IPS-18a (cell line): ENCODE measurements around the gene LYPD4.
A peak's percentile ranks its signal among the peaks of the same experiment; 100 is the strongest.

Source experiments
- H3K27ac ChIP-seq: one replicate; pipeline ENCODE4 v1.5.1; 2013; ENCODE audit warnings: low read length
- H3K27me3 ChIP-seq: one replicate; pipeline ENCODE4 v1.6.1; 2013; ENCODE audit warnings: mild to moderate bottlenecking, low read length; ENCODE audit not compliant: control insufficient read depth, insufficient read depth
- H3K36me3 ChIP-seq: one replicate; pipeline ENCODE4 v1.6.1; 2013; ENCODE audit warnings: low read depth, low read length; ENCODE audit not compliant: control insufficient read depth
- H3K4me1 ChIP-seq: one replicate; pipeline ENCODE4 v1.6.1; 2013; ENCODE audit warnings: low read depth, low read length; ENCODE audit not compliant: control insufficient read depth
- H3K4me3 ChIP-seq: one replicate; pipeline ENCODE4 v1.5.1; 2013; ENCODE audit warnings: low read length
- H3K9ac ChIP-seq: one replicate; pipeline ENCODE4 v1.6.1; 2013; ENCODE audit warnings: mild to moderate bottlenecking, low read length, moderate library complexity
- H3K9me3 ChIP-seq: one replicate; pipeline ENCODE4 v1.6.1; 2013; ENCODE audit warnings: low read depth, low read length; ENCODE audit not compliant: control insufficient read depth

LYPD4 gene

GRCh38 chr19:41861116-41861768 is 16.8 kb upstream of the LYPD4 start:
- Histone ChIP-seq H3K4me3 (peak overlapping the region; percentile 95), H3K9ac (peak overlapping the region; percentile 94), H3K9me3 (no peaks in the 10 kb centered on the region), H3K27ac (peak overlapping the region; percentile 61), H3K36me3 (peaks cover 52% of the 10 kb centered on the region), H3K4me1 (peaks cover 18% of the 10 kb centered on the region), H3K27me3 (no peaks in the 10 kb centered on the region)

GRCh38 chr19:41860419-41861115 is 16.1 kb upstream of the LYPD4 start:
- Histone ChIP-seq H3K9ac (peak overlapping the region; percentile 94), H3K4me1 (peaks cover 18% of the 10 kb centered on the region), H3K27ac (peak overlapping the region; percentile 61), H3K27me3 (no peaks in the 10 kb centered on the region), H3K9me3 (no peaks in the 10 kb centered on the region), H3K4me3 (peak overlapping the region; percentile 95), H3K36me3 (peaks cover 48% of the 10 kb centered on the region)

GRCh38 chr19:41859618-41860418 is 15.3 kb upstream of the LYPD4 start, which contains the start of gene RPS19:
Gene RPS19, plus strand, starts transcription at chr19:41860255. Its CDS starts 520 bp downstream, at chr19:41860775.
- H3K4me3 ChIP-seq = peak within 1 kb of the TSS; percentile 95
- peak within 1 kb of the TSS; percentile 61 for H3K27ac ChIP-seq
- H3K27me3 ChIP-seq = no peaks in the 10 kb centered on the region
- peaks cover 18% of the 10 kb centered on the region for H3K4me1 ChIP-seq
- no peaks in the 10 kb centered on the region for H3K9me3 ChIP-seq
- H3K36me3 ChIP-seq = peaks cover 41% of the 10 kb centered on the region
- H3K9ac ChIP-seq = peak within 1 kb of the TSS; percentile 94

GRCh38 chr19:41859213-41859617 is 14.7 kb upstream of the LYPD4 start:
- peaks cover 35% of the 10 kb centered on the region for H3K36me3 ChIP-seq
- no peak overlapping the region for H3K27ac ChIP-seq
- peak overlapping the region; percentile 26 for H3K9ac ChIP-seq
- H3K4me1 ChIP-seq = peaks cover 18% of the 10 kb centered on the region
- no peaks in the 10 kb centered on the region for H3K9me3 ChIP-seq
- peak overlapping the region; percentile 31 for H3K4me3 ChIP-seq
- no peaks in the 10 kb centered on the region for H3K27me3 ChIP-seq

- Histone ChIP-seq H3K4me3 (no peak overlapping the region), H3K4me1 (no peaks in the 10 kb centered on the region), H3K9me3 (no peaks in the 10 kb centered on the region), H3K27ac (no peak overlapping the region), H3K36me3 (no peaks in the 10 kb centered on the region), H3K9ac (no peak overlapping the region), H3K27me3 (no peaks in the 10 kb centered on the region)
These were observed 9.3 kb upstream of the LYPD4 start for GRCh38 chr19:41853768-41854167.

GRCh38 chr19:41853344-41853743 is 8.9 kb upstream of the LYPD4 start:
- H3K36me3 ChIP-seq = no peaks in the 10 kb centered on the region
- H3K9me3 ChIP-seq = no peaks in the 10 kb centered on the region

GRCh38 chr19:41851456-41851855 is 7.0 kb upstream of the LYPD4 start:
- Histone ChIP-seq H3K9me3 (no peaks in the 10 kb centered on the region), H3K36me3 (no peaks in the 10 kb centered on the region), H3K27me3 (no peaks in the 10 kb centered on the region), H3K9ac (no peak overlapping the region), H3K27ac (no peak overlapping the region), H3K4me1 (no peaks in the 10 kb centered on the region), H3K4me3 (no peak overlapping the region)

More at GRCh38 chr19:41853344-41853743, 8.9 kb upstream of the LYPD4 start:
- Histone ChIP-seq H3K9ac (no peak overlapping the region), H3K4me3 (no peak overlapping the region), H3K27ac (no peak overlapping the region), H3K27me3 (no peaks in the 10 kb centered on the region), H3K4me1 (no peaks in the 10 kb centered on the region)

- Histone ChIP-seq H3K4me1 (no peaks in the 10 kb centered on the region), H3K9me3 (no peaks in the 10 kb centered on the region), H3K27me3 (no peaks in the 10 kb centered on the region), H3K4me3 (no peak overlapping the region), H3K9ac (no peak overlapping the region), H3K36me3 (no peaks in the 10 kb centered on the region), H3K27ac (no peak overlapping the region)
These were observed 5.9 kb upstream of the LYPD4 start for GRCh38 chr19:41850381-41850780.

- Histone ChIP-seq H3K27me3 (no peaks in the 10 kb centered on the region), H3K4me3 (no peak overlapping the region), H3K9ac (no peak overlapping the region), H3K9me3 (no peaks in the 10 kb centered on the region), H3K4me1 (no peaks in the 10 kb centered on the region), H3K36me3 (no peaks in the 10 kb centered on the region), H3K27ac (no peak overlapping the region)
These were observed 4.6 kb upstream of the LYPD4 start for GRCh38 chr19:41849067-41849466.

GRCh38 chr19:41848666-41849065 is 4.2 kb upstream of the LYPD4 start:
- no peak overlapping the region for H3K9ac ChIP-seq
- H3K27me3 ChIP-seq = no peaks in the 10 kb centered on the region
- no peak overlapping the region for H3K27ac ChIP-seq
- no peaks in the 10 kb centered on the region for H3K9me3 ChIP-seq
- H3K36me3 ChIP-seq = no peaks in the 10 kb centered on the region
- no peak overlapping the region for H3K4me3 ChIP-seq
- no peaks in the 10 kb centered on the region for H3K4me1 ChIP-seq

- Histone ChIP-seq H3K4me1 (no peaks in the 10 kb centered on the region), H3K27me3 (no peaks in the 10 kb centered on the region), H3K9ac (no peak overlapping the region), H3K9me3 (no peaks in the 10 kb centered on the region), H3K4me3 (no peak overlapping the region), H3K27ac (no peak overlapping the region), H3K36me3 (no peaks in the 10 kb centered on the region)
These were observed 3.0 kb upstream of the LYPD4 start for GRCh38 chr19:41847351-41848105.
